Activated CD8-positive, alpha-beta T cell treated with anti-CD3 and anti-CD28 coated beads for 36 hours (primary cell): ENCODE measurements around the gene GASK1B. TPM values are rescaled to one million over a fixed set of nuclear protein-coding genes. Genes with fewer than 3 reads are reported as not detected.

Experiments
- ATAC-seq: fragments of 200-7000 bp; cut with Tn5 transposase; one replicate; pipeline ENCODE4 v1.10.0; 2021; ENCODE audit warnings: mild to moderate bottlenecking, moderate library complexity
- CTCF ChIA-PET: fragments of 350-600 bp; sonication (Branson Sonifier 250); formaldehyde crosslinking; loops from one replicate; lab custom pipeline; 2021; ENCODE audit warnings: antibody characterized with exemption; lab: Charles Lee
- POLR2A ChIA-PET: fragments of 350-600 bp; sonication (Branson Sonifier 250); formaldehyde crosslinking; loops from one replicate; lab custom pipeline; 2021; ENCODE audit warnings: antibody characterized with exemption; lab: Charles Lee
- DNase-seq: peaks from one replicate; pipeline ENCODE4 v3.0.0-alpha.2; 2020
- H3K27ac Mint-ChIP-seq: one replicate; pipeline ENCODE4 v1.8.0; 2021; ENCODE audit warnings: mild to moderate bottlenecking, mixed read lengths
- H3K27me3 Mint-ChIP-seq: one replicate; pipeline ENCODE4 v1.8.0; 2021; ENCODE audit warnings: mixed read lengths
- H3K36me3 Mint-ChIP-seq: one replicate; pipeline ENCODE4 v1.8.0; 2021; ENCODE audit warnings: low read depth, mixed read lengths
- H3K4me1 Mint-ChIP-seq: one replicate; pipeline ENCODE4 v1.8.0; 2021; ENCODE audit warnings: low read depth, mixed read lengths
- H3K4me3 Mint-ChIP-seq: one replicate; pipeline ENCODE4 v1.8.0; 2021; ENCODE audit warnings: mild to moderate bottlenecking, moderate library complexity, mixed read lengths
- H3K9me3 Mint-ChIP-seq: one replicate; pipeline ENCODE4 v1.8.0; 2021; ENCODE audit warnings: mixed read lengths
- CTCF ChIP-seq: fragments of 200-600 bp; IDR thresholded peaks from one replicate; pipeline ENCODE4 v1.8.0; 2022; ENCODE audit warnings: antibody characterized with exemption, mild to moderate bottlenecking
- intact Hi-C: fragments of 100-400 bp; cut with micrococcal nuclease; formaldehyde crosslinking; loops from one replicate; pipeline ENCODE4 v1.10.0; 2022
- total RNA-seq, 2 experiments: library from RNA; stranded (reverse); gene quantifications; one replicate each; pipeline ENCODE4 v1.2.3, GENCODE V29; 2021

GASK1B gene
- total RNA-seq, 2 experiments from 2014 or later = not detected

- H3K27me3 Mint-ChIP-seq = peaks cover 33% of the 10 kb centered on the region
- H3K9me3 Mint-ChIP-seq = no peaks in the 10 kb centered on the region
- ATAC-seq (no peak), DNase-seq (no peak)
- no peaks in the 10 kb centered on the region for H3K36me3 Mint-ChIP-seq
- no peak for TF ChIP-seq CTCF
- intact Hi-C loops = no loop called here
- ChIA-PET POLR2A (no interaction called here), CTCF (interaction anchor here (1.0 kb wide), 1 partner anchor 1071 kb away, joined by 4 read pairs; no protein-coding TSS in a partner anchor)
- no peak overlapping the region for H3K4me3 Mint-ChIP-seq
- H3K27ac Mint-ChIP-seq = no peak overlapping the region
- H3K4me1 Mint-ChIP-seq = no peaks in the 10 kb centered on the region
Measured at GRCh38 chr4:158168606-158169005, 4.2 kb downstream of the GASK1B start.

- CTCF ChIA-PET = no interaction called here
- intact Hi-C loops = no loop called here
- H3K4me3 Mint-ChIP-seq = no peak overlapping the region
- ATAC-seq (no peak), DNase-seq (no peak)
- POLR2A ChIA-PET = no interaction called here
- no peaks in the 10 kb centered on the region for H3K4me1 Mint-ChIP-seq
- no peak for TF ChIP-seq CTCF
- H3K27ac Mint-ChIP-seq = no peak overlapping the region
- peaks cover 32% of the 10 kb centered on the region for H3K27me3 Mint-ChIP-seq
- H3K9me3 Mint-ChIP-seq = no peaks in the 10 kb centered on the region
- H3K36me3 Mint-ChIP-seq = no peaks in the 10 kb centered on the region
Measured at GRCh38 chr4:158166701-158167100, 6.1 kb downstream of the GASK1B start.

GRCh38 chr4:158164768-158165213, 8.0 kb downstream of the GASK1B start:
- peaks cover 20% of the 10 kb centered on the region for H3K27me3 Mint-ChIP-seq
- H3K27ac Mint-ChIP-seq = no peak overlapping the region
- intact Hi-C loops = no loop called here
- H3K9me3 Mint-ChIP-seq = no peaks in the 10 kb centered on the region
- DNase-seq = no peak
- ATAC-seq = no peak
- ChIA-PET CTCF (no interaction called here), POLR2A (no interaction called here)
- no peak overlapping the region for H3K4me3 Mint-ChIP-seq
- no peaks in the 10 kb centered on the region for H3K4me1 Mint-ChIP-seq
- no peak for TF ChIP-seq CTCF
- H3K36me3 Mint-ChIP-seq = no peaks in the 10 kb centered on the region

GRCh38 chr4:158163941-158164767, 8.7 kb downstream of the GASK1B start:
- Mint-ChIP-seq H3K36me3 (no peaks in the 10 kb centered on the region), H3K4me1 (no peaks in the 10 kb centered on the region), H3K27me3 (peaks cover 17% of the 10 kb centered on the region), H3K9me3 (no peaks in the 10 kb centered on the region), H3K4me3 (no peak overlapping the region), H3K27ac (no peak overlapping the region)
- no peak for TF ChIP-seq CTCF
- DNase-seq (no peak), ATAC-seq (no peak)
- CTCF ChIA-PET = interaction anchor here (0.6 kb wide), 1 partner anchor 23 kb away, joined by 3 read pairs; no protein-coding TSS in a partner anchor
- POLR2A ChIA-PET = no interaction called here
- intact Hi-C loops = no loop called here

- H3K4me1 Mint-ChIP-seq = no peaks in the 10 kb centered on the region
Measured at GRCh38 chr4:158162631-158163030, 10.2 kb downstream of the GASK1B start.

More at GRCh38 chr4:158162631-158163030, 10.2 kb downstream of the GASK1B start:
- Mint-ChIP-seq H3K36me3 (no peaks in the 10 kb centered on the region), H3K27me3 (peaks cover 13% of the 10 kb centered on the region), H3K4me3 (no peak overlapping the region), H3K27ac (no peak overlapping the region), H3K9me3 (no peaks in the 10 kb centered on the region)
- CTCF ChIA-PET = interaction anchor here (1.9 kb wide), 1 partner anchor 10 kb away, joined by 6 read pairs; no protein-coding TSS in a partner anchor
- intact Hi-C loops = no loop called here
- ATAC-seq = no peak
- no peak for TF ChIP-seq CTCF
- POLR2A ChIA-PET = no interaction called here
- DNase-seq = no peak
